Measurements from ENCODE around the gene CORO1C. TPM values are rescaled to one million over a fixed set of nuclear protein-coding genes. Genes with fewer than 3 reads are reported as not detected.

CORO1C gene
- total and polyA plus RNA-seq, 2 donors (not counting 3 experiments of a cell fraction or from before 2014, with no cell fraction given) = 150 to 240 TPM

DNA sequence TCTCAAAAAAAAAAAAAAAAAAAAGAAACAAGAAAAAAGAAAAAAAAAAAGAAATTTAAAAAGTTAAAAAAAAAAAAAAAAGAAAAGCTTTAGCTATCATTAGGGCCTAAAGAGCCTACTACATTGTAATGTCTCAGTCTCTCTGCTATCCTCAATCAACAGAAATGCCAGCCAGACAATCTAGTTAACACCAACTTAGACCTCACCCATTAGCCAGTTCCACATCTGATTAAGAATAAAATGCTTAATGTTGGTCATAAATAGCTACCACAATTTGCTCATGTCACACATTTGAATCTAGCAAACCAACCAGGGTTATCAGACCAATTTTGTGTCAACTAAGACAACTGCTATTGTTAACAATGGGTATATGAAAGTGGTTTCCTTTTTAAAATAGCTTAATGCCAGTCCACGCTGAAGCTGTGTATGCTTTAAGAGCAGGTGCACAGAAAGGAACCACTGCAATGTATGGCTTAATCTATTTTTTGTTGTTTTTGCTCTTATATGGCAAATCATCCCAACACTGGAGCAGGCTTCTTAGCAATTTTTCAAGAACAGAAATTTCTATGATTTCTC, 52.1 kb downstream of the CORO1C start:
- no peak overlapping the region for H2AFZ ChIP-seq (ENCODE audit: low read depth, low read length)
- dilution Hi-C loops (cut with MboI; ENCODE audit: extremely low pct_ligation_motif_present, low sequenced_read_pairs) = no loop called here

More for the DNA sequence above, 52.1 kb downstream of the CORO1C start:
- intact Hi-C loops (cut with micrococcal nuclease) = no loop called here
- no peak overlapping the region for H3K4me2 ChIP-seq (ENCODE audit: insufficient read depth, low read length)
- TF ChIP-seq MYC (IDR thresholded peaks at IDR 0.05; ENCODE audit: low read depth, low read length) (no peak), POLR2AphosphoS5 (IDR thresholded peaks at IDR 0.05; ENCODE audit: insufficient read depth, low read depth, low read length) (no peak), EZH2 (IDR thresholded peaks at IDR 0.05; ENCODE audit: borderline replicate concordance, low read depth, low read length, severe bottlenecking) (no peak), FOS (IDR thresholded peaks at IDR 0.05; ENCODE audit: borderline replicate concordance, insufficient read depth, low read length) (no peak), POLR2A (IDR thresholded peaks at IDR 0.05; ENCODE audit: low read depth, low read length) (no peak), GATA2 (IDR thresholded peaks at IDR 0.05; ENCODE audit: insufficient read depth, insufficient read length, low read depth, low read length) (no peak), JUN (IDR thresholded peaks at IDR 0.05; ENCODE audit: borderline replicate concordance, insufficient read depth, insufficient read length, low read depth) (no peak)
- TF ChIP-seq, protein P1, sequence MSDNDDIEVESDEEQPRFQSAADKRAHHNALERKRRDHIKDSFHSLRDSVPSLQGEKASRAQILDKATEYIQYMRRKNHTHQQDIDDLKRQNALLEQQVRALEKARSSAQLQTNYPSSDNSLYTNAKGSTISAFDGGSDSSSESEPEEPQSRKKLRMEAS (IDR thresholded peaks at IDR 0.05; ENCODE audit: insufficient read depth, insufficient read length) = no peak
- TF ChIP-seq, protein P2, sequence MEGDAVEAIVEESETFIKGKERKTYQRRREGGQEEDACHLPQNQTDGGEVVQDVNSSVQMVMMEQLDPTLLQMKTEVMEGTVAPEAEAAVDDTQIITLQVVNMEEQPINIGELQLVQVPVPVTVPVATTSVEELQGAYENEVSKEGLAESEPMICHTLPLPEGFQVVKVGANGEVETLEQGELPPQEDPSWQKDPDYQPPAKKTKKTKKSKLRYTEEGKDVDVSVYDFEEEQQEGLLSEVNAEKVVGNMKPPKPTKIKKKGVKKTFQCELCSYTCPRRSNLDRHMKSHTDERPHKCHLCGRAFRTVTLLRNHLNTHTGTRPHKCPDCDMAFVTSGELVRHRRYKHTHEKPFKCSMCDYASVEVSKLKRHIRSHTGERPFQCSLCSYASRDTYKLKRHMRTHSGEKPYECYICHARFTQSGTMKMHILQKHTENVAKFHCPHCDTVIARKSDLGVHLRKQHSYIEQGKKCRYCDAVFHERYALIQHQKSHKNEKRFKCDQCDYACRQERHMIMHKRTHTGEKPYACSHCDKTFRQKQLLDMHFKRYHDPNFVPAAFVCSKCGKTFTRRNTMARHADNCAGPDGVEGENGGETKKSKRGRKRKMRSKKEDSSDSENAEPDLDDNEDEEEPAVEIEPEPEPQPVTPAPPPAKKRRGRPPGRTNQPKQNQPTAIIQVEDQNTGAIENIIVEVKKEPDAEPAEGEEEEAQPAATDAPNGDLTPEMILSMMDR (IDR thresholded peaks at IDR 0.05; ENCODE audit: extremely low read depth in 1 of 2, insufficient read depth in 1 of 2, low read depth in 1 of 2, low read length in 2 of 2) = no peak
- no TSS peak for BruUV-seq (replicated peaks)
- no peaks in the 10 kb centered on the region for H4K20me1 ChIP-seq (replicated peaks; ENCODE audit: control insufficient read depth, extremely low read depth, insufficient read depth, low read length)
- H3K4me3 ChIP-seq (replicated peaks in 1 of 3; ENCODE audit: insufficient read depth in 1 of 3, low read depth in 1 of 3, low read length in 3 of 3) = no peak overlapping the region
- no peak for DNase-seq (ENCODE audit: low read depth, low spot score)
- H3K9me3 ChIP-seq (replicated peaks; ENCODE audit: control insufficient read depth, insufficient read depth, low read length) = no peaks in the 10 kb centered on the region
- peaks cover 9% of the 10 kb centered on the region for H3K4me1 ChIP-seq (ENCODE audit: control insufficient read depth, extremely low read depth, insufficient read depth, low read length)
- peaks cover 74% of the 10 kb centered on the region for H3K79me2 ChIP-seq (ENCODE audit: control insufficient read depth, insufficient read depth, low read length)
- H3K27me3 ChIP-seq (ENCODE audit: control insufficient read depth in 2 of 2, insufficient read depth in 2 of 2, low read length in 2 of 2) = no peaks in the 10 kb centered on the region
- ChIA-PET CTCF (interaction anchor here (0.6 to 2.8 kb wide), 6 partner anchors 8 to 393 kb away, joined by 3 to 14 read pairs (median 4); no protein-coding TSS in a partner anchor), POLR2A (no interaction called here)
- FAIRE-seq = no peak
- no peaks in the 10 kb centered on the region for H3K9me1 ChIP-seq (replicated peaks; ENCODE audit: control insufficient read depth, extremely low read depth, insufficient read depth, low read length)
- H3K36me3 ChIP-seq (ENCODE audit: control insufficient read depth in 2 of 2, extremely low read depth in 1 of 2, insufficient read depth in 2 of 2, low read length in 2 of 2) = peaks cover 2 to 16% of the 10 kb centered on the region in 2 experiments
- no peak overlapping the region for H3K9ac ChIP-seq (replicated peaks; ENCODE audit: extremely low read depth, insufficient read depth, low read length)
- no peak overlapping the region for H3K27ac ChIP-seq (ENCODE audit: insufficient read depth, low read depth, low read length)

All from endothelial cell of umbilical vein (primary cell).